ENCODE measurements around the gene STUM.

GRCh38 chr1:226572325-226572726, 23.8 kb downstream of the STUM start:
- no peak for TF ChIP-seq POLR2A (IDR thresholded peaks at IDR 0.05; ENCODE audit: low read depth, low read length)
- TF ChIP-seq POLR2AphosphoS5 (IDR thresholded peaks at IDR 0.05; ENCODE audit: low read depth, low read length): no peak

All from GM12891 (cell line).